DND-41 (cell line): ENCODE data around the gene KRT78.

Source experiments
- ATAC-seq: fragments of 200-7000 bp; cut with Tn5 transposase; 3 replicates; pipeline ENCODE4 v1.9.1; 2021; ENCODE audit warnings: low read depth; ENCODE audit not compliant: insufficient read depth
- DNase-seq: peaks from one replicate; pipeline ENCODE4 v3.0.0-alpha.2; 2020
- H2AFZ ChIP-seq: 2 replicates; pipeline ENCODE4 v1.6.0; 2012; ENCODE audit warnings: low read depth, low read length
- H3K27ac ChIP-seq: 2 replicates; pipeline ENCODE4 v1.5.1; 2012; ENCODE audit warnings: low read length, inconsistent platforms
- H3K27me3 ChIP-seq: fragments of 200-600 bp; sonication (generic); 2 replicates; pipeline ENCODE4 v1.6.0; 2012; ENCODE audit warnings: low read length, mild to moderate bottlenecking, inconsistent platforms; ENCODE audit not compliant: insufficient read depth, poor library complexity
- H3K36me3 ChIP-seq: 2 replicates; pipeline ENCODE4 v1.5.1; 2012; ENCODE audit warnings: low read length, inconsistent platforms; ENCODE audit not compliant: insufficient read depth
- H3K4me1 ChIP-seq: 2 replicates; pipeline ENCODE4 v1.5.1; 2012; ENCODE audit warnings: mild to moderate bottlenecking, low read length; ENCODE audit not compliant: insufficient read depth
- H3K4me2 ChIP-seq: 2 replicates; pipeline ENCODE4 v1.6.0; 2012; ENCODE audit warnings: mild to moderate bottlenecking, moderate library complexity, low read length, inconsistent platforms; ENCODE audit not compliant: insufficient read depth
- H3K4me3 ChIP-seq, 2 experiments: fragments of 200-600 bp in 1 of 2; shearing (Covaris generic) in 1 of 2; 2 replicates each; pipeline ENCODE4 v1.5.1; 2012 to 2016; ENCODE audit warnings: inconsistent platforms in 2 of 2, low read length in 2 of 2, mild to moderate bottlenecking in 2 of 2, low read depth in 1 of 2, moderate library complexity in 1 of 2
- H3K79me2 ChIP-seq: 2 replicates; pipeline ENCODE4 v1.6.0; 2012; ENCODE audit warnings: low read length, inconsistent platforms; ENCODE audit not compliant: insufficient read depth
- H3K9ac ChIP-seq: 2 replicates; pipeline ENCODE4 v1.6.0; 2012; ENCODE audit warnings: low read depth, mild to moderate bottlenecking, inconsistent platforms, low read length, moderate library complexity
- H3K9me3 ChIP-seq: 2 replicates; pipeline ENCODE4 v1.5.1; 2012; ENCODE audit warnings: low read length, moderate library complexity, mild to moderate bottlenecking, inconsistent platforms; ENCODE audit not compliant: insufficient read depth, severe bottlenecking
- H4K20me1 ChIP-seq: 2 replicates; pipeline ENCODE4 v1.6.0; 2012; ENCODE audit warnings: low read length; ENCODE audit not compliant: insufficient read depth
- EZH2 ChIP-seq: IDR thresholded peaks from 3 replicates; pipeline ENCODE4 v1.6.1; 2012; ENCODE audit warnings: borderline replicate concordance, low read depth, mild to moderate bottlenecking, moderate library complexity, low read length, inconsistent platforms; ENCODE audit not compliant: severe bottlenecking
- TF ChIP-seq, protein P1 (sequence below): IDR thresholded peaks from 2 replicates; pipeline ENCODE4 v1.5.1; 2012; ENCODE audit warnings: borderline replicate concordance, low read length, moderate library complexity, mild to moderate bottlenecking; ENCODE audit not compliant: poor library complexity, severe bottlenecking; ENCODE audit errors: extremely low read depth

Gene KRT78, protein sequence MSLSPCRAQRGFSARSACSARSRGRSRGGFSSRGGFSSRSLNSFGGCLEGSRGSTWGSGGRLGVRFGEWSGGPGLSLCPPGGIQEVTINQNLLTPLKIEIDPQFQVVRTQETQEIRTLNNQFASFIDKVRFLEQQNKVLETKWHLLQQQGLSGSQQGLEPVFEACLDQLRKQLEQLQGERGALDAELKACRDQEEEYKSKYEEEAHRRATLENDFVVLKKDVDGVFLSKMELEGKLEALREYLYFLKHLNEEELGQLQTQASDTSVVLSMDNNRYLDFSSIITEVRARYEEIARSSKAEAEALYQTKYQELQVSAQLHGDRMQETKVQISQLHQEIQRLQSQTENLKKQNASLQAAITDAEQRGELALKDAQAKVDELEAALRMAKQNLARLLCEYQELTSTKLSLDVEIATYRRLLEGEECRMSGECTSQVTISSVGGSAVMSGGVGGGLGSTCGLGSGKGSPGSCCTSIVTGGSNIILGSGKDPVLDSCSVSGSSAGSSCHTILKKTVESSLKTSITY

DNA sequence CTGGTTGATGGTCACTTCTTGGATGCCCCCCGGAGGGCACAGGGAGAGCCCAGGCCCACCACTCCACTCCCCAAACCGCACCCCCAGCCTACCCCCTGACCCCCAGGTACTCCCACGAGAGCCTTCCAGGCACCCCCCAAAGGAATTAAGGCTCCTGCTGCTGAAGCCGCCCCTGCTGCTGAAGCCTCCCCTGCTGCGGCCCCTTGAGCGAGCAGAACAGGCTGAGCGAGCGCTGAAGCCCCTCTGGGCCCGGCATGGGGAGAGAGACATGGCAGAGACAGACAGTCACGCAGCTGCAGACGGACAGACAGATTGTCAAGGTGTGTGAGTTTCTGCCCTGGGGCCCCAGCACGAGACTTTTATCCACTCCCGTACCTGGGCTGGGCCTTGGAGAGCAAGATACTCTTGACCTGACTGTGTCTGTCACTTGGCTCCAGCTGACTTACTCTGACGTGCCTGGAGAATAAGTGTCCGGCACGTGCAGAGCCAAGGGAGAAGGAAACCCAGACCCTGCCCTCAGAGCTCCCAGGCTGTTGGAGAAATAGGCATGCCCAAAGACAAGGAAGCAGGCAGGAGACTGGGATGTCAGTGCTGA is at the start of gene KRT78:
Gene KRT78, minus strand, starts transcription at position 334 of the 595 bp plus-strand sequence. Its CDS starts 64 bp downstream, at position 270.
- Histone ChIP-seq H3K9ac (no peak within 1 kb of the TSS), H3K4me2 (no peak within 1 kb of the TSS), H3K79me2 (no peaks in the 10 kb centered on the region), H3K4me3 (no peak within 1 kb of the TSS), H4K20me1 (no peaks in the 10 kb centered on the region), H3K36me3 (no peaks in the 10 kb centered on the region), H3K9me3 (no peaks in the 10 kb centered on the region), H3K4me1 (no peaks in the 10 kb centered on the region), H3K27ac (no peak within 1 kb of the TSS), H3K27me3 (peaks cover 3% of the 10 kb centered on the region), H2AFZ (no peak within 1 kb of the TSS)
- no peak for TF ChIP-seq EZH2
- TF ChIP-seq, protein P1, sequence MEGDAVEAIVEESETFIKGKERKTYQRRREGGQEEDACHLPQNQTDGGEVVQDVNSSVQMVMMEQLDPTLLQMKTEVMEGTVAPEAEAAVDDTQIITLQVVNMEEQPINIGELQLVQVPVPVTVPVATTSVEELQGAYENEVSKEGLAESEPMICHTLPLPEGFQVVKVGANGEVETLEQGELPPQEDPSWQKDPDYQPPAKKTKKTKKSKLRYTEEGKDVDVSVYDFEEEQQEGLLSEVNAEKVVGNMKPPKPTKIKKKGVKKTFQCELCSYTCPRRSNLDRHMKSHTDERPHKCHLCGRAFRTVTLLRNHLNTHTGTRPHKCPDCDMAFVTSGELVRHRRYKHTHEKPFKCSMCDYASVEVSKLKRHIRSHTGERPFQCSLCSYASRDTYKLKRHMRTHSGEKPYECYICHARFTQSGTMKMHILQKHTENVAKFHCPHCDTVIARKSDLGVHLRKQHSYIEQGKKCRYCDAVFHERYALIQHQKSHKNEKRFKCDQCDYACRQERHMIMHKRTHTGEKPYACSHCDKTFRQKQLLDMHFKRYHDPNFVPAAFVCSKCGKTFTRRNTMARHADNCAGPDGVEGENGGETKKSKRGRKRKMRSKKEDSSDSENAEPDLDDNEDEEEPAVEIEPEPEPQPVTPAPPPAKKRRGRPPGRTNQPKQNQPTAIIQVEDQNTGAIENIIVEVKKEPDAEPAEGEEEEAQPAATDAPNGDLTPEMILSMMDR, result no peak
- no peak for DNase-seq
- ATAC-seq, result no peak

DNA sequence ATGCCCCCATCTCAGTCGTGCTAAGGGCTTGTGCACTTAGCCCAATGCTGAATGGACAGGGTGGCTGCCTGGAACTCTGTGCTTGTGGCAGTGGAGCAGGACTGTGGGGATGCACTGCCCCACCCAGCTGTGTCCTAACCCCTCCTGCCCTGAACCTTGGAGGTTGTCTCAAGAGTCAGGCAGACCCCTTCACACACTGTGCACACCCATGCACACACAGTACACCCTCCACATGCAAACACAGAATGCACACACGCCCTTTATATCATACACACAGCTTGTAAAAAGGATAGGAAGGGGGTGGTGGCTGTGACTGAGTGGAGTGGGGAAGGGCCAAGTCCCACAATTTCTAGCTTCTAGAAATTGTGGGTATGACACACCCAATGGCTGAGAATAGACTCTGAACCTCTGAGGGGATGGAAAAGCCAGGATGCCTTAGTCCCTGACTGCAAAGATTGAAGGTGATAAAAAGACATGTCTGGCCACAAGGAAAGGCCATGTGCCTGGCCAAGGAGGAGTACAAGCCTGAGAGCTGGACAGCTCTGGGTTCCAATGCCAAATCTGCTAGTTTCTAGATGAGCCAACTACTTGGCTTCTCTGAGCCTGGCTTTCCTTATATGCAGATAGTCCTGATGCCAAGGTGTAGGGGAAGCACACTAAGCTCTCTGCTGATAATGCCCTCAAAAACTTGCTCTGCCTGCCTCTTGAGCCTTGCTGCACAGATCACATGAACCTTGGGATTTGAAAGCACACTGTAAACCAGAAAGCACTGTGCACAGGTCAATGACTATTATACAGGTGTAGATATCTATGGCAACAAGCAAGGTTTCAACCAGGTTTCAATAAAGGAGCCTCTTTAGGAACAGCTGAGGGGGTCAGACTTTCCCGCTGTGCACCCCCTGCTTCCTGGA is 47.7 kb upstream of the KRT78 start:
- ATAC-seq (no peak), DNase-seq (no peak)
- H4K20me1 ChIP-seq, result no peaks in the 10 kb centered on the region
- no peaks in the 10 kb centered on the region for H3K9me3 ChIP-seq
- H3K27ac ChIP-seq, result no peak overlapping the region
- H2AFZ ChIP-seq, result no peak overlapping the region
- H3K4me2 ChIP-seq, result no peak overlapping the region
- TF ChIP-seq, protein P1, result no peak
- no peak for TF ChIP-seq EZH2
- peaks cover 12% of the 10 kb centered on the region for H3K27me3 ChIP-seq
- no peak overlapping the region for H3K4me3 ChIP-seq
- H3K36me3 ChIP-seq, result no peaks in the 10 kb centered on the region
- H3K4me1 ChIP-seq, result no peaks in the 10 kb centered on the region
- no peak overlapping the region for H3K9ac ChIP-seq
- H3K79me2 ChIP-seq, result no peaks in the 10 kb centered on the region

DNA sequence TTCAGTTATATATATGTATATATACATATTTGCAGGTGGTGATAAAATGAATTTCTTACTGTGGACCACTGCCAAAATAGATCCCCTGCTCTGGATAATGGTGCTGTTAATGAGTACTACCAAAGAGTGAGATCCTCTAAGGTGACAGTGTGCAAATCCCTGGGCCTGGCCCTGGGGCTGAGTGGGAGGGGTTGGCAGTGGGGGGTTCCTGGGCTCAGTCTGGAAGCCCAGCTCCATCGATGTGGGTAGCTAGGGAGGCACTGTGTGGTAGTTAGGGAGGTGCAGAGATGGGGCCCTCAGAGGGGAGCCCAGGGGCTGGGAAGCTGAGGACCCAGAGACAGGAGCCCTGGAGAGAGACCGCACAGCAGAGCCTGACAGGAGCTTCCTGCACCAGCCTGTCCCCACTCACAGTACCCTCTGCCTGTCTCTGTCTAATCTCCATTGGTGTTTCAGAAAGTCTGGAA is 47.0 kb upstream of the KRT78 start:
- Histone ChIP-seq H4K20me1 (no peaks in the 10 kb centered on the region), H2AFZ (no peak overlapping the region), H3K27ac (no peak overlapping the region), H3K36me3 (no peaks in the 10 kb centered on the region), H3K9me3 (no peaks in the 10 kb centered on the region), H3K4me3 (no peak overlapping the region), H3K9ac (no peak overlapping the region), H3K27me3 (peaks cover 12% of the 10 kb centered on the region), H3K4me1 (no peaks in the 10 kb centered on the region), H3K4me2 (no peak overlapping the region), H3K79me2 (no peaks in the 10 kb centered on the region)
- ATAC-seq, result no peak
- TF ChIP-seq, protein P1, result no peak
- TF ChIP-seq EZH2, result no peak
- no peak for DNase-seq
